GM18951 (cell line): ENCODE results near the gene FGF19.

Experiments used
- POLR2A ChIP-seq: IDR thresholded peaks from 4 replicates; pipeline ENCODE4 v1.6.1; 2011; ENCODE audit warnings: mild to moderate bottlenecking; ENCODE audit not compliant: insufficient read length, insufficient read depth; ENCODE audit errors: extremely low read depth
- in situ Hi-C: fragments of 300-500 bp; cut with MboI; formaldehyde crosslinking; loops from one replicate; pipeline ENCODE4 v1.12.0; 2022; ENCODE audit warnings: low sequenced_read_pairs, mixed read lengths, inconsistent platforms; ENCODE audit not compliant: unreplicated experiment

The FGF19 gene

DNA sequence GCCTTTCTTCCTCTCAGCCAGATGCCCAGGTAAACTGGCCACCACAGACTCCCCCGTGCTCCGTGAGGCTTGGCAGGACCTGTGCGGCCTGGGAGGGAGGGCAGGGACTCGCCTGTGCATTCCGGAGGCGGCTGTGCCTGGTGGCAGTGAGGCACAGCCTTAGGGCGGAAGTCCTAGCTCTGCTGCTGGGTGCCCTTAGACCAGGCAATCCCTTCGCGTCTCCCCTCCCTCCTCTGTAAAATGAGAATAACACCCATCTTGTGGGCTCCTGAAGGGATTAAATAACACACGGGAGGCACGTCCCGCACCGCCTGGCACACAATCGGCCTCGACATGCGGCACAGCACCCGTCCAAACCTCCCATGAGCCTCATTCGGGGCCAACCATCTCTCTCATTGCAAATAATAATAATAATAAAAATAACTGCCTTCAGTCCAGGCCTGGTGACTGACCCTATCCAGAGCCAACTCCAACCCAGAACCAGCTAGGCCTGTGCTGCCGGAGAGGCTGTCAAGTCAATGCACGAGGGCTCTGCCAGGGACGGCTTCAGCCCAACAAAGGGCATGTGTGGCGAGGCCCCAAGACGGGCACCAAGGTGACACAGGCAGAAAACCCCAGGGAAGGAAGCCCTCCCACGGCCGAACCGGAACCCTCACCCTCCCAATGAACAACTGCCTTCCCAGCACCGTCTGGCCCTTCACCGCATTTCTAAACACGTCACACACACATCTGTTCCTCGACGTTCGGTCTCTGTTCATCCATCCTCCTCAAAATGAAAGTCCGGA is 36.9 kb downstream of the FGF19 start:
- no peak for TF ChIP-seq POLR2A
- in situ Hi-C loops, result no loop called here

DNA sequence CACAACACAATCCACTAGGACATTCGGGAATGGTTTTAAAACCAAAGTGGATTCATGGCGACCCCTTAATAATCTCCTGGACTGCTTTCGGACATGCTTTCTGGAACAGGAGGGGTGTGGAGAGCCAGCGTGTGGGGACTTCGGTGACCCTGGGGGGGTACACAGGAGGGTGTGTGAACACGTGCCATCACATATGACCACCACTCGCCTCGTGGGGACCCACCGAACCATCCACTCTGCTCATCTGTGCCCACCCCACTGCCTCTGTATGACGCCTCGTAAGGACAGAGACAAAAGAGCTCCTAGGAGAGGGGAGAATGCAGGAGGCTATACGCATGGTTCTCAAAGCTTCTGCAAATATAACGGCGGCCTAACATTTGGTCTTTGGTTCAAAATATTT is 37.6 kb downstream of the FGF19 start:
- in situ Hi-C loops, result no loop called here

DNA sequence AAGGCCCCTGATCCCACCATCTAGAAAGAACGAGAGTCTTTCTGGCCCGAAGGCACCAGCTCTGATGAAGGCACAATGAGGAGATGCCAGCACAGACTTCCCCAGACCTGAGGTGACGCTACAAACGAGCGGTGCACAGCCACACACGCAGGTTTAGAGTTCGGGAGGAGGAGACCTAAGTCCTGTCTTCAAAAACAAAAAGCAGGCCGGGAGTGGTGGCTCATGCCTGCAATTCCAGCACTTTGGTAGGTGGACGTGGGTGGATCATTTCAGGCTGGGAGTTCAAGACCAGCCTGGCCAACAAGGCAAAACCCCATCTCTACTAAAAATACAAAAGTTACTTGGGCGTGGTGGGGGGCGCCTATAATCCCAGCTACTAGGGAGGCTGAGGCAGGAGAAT is 38.2 kb downstream of the FGF19 start:
- in situ Hi-C loops, result no loop called here
- no peak for TF ChIP-seq POLR2A

More for the DNA sequence above, 37.6 kb downstream of the FGF19 start:
- no peak for TF ChIP-seq POLR2A

DNA sequence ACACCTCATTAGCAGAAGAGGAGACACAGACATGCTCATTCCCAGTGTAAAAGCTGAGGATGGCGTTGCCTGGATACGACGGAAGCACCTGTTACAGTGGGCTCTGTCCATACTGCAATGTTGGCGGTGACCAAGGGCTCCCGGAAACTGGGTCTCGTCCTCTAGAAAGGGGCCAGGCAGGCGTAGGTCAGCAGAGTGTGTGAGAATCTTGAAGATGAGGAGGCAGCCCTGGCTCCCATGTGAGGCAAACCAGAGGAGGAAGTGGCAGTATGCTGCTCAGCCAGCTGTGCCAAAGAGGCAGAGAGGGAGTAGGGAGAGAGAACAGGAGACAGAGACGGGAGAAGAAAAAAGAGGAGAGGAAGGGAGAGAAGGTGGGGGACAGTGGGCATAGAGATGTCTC is 38.9 kb downstream of the FGF19 start:
- no peak for TF ChIP-seq POLR2A
- in situ Hi-C loops, result no loop called here

DNA sequence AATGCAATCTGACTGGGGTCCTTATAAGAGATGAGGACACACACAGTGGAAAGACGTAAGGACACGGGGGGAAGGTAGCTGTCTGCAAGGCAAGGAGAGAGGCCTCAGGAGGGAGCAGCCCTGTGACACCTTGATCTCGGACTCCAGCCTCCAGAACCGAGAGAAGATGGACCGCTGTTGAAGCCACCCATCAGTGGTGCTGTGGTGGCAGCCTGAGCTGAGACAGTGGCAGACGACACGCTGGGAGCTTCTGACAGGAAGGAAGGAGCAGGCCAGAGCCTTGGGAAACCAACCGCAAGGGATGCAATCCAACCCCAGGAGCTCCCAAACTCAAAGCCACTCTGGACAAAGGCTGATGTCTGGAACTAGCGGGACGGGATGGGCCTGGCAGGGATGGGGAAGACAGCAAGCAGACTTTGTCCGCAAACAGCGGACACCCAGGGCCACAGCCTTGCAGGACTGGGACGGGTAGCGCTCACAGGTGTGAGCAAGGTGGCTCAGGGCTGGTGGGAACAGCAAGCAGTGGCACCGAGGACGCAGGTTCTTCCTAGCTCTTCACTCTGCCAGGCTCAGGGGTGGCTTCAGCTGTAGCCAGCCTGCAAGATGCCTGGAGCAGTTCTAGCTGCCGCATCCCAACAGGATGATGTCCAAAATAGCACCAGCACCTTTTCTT is 39.6 kb downstream of the FGF19 start:
- no peak for TF ChIP-seq POLR2A

DNA sequence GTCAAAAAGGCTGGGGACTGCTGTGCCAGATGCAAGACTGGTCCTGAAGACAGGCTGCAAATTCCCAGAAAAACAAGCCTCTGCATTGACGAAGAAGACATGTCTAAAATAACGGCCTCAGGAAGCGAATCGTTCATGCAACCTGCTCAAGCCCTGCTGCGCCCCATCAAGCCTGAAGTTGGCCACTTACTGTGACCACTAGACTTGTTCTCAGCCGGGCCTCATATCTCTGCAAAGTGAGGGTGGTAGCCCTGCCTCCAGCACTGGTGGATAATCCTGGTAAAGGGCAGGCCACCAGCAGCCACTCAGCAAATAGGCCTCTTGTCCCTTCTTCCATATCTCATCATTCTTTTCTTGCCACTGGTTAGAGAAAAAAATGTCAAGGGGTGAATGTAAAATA is 40.5 kb downstream of the FGF19 start:
- TF ChIP-seq POLR2A, result no peak
- in situ Hi-C loops, result no loop called here

More for the DNA sequence above, 39.6 kb downstream of the FGF19 start:
- in situ Hi-C loops, result no loop called here

DNA sequence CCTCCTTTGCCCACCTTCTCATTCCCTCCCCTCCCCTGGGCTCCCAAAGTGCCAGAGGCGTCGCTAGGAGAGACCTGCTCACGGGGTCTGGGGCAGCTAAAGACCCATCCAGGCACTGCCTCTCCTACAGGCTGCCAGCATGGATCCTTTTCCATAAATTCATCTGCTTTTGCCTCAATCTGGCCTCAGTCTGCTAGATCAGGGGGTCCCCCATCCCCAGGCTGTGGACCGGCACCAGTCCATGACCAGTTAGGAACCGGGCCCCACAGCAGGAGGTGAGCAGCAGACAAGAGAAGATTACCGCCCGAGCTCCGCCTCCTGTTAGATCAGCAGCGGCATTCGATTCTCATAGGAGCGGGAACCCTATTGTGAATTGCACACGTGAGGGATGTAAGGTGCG is 41.0 kb downstream of the FGF19 start:
- no peak for TF ChIP-seq POLR2A
- in situ Hi-C loops, result no loop called here

DNA sequence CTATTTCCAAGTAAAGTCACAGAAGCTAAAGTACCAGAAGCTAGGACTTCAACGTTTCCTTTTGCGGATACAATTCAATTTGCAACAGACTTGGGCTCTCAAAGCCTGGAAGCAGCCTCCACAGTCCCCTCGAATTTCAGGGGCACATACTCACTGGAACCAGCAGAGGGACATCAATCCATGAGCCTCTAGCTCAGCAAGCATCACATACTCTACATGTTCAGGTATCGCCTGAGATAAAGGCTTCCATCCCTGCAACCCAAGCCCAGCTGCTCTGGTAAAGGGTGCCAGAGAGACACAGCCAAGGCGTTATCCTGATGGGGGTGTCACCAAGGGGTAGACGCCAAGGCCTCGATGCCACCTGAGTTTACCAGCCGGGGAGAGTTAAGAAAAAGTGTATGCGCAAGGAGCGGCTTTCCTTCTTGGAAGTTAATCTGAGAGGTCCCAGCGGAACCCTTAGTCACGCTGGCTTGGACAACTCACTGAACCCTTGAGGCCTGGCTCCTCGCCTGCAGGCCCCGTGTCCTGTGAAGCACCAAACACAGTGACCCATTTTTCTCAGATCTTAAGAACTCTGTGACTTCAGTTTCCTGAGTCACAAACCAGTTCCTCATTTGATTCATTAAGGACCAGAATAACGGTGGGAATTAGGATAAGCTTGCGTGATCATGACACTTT is 41.7 kb downstream of the FGF19 start:
- in situ Hi-C loops, result no loop called here

DNA sequence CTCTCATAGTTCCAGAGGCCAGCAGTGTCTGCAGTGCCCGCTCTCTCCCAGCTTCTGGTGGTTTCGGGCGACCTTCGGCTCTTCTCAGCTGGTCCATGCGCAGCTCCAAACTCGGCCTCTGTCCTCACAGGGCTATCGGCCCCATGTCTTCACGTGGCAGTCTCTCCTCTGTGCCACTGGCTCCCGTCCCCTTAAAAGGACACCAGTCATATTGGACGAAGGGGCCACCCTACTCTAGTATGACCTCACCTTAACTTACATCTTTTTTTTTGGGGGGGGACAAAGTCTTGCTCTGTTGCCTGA is 42.5 kb downstream of the FGF19 start:
- TF ChIP-seq POLR2A, result no peak

More for the DNA sequence above, 41.7 kb downstream of the FGF19 start:
- TF ChIP-seq POLR2A, result no peak

DNA sequence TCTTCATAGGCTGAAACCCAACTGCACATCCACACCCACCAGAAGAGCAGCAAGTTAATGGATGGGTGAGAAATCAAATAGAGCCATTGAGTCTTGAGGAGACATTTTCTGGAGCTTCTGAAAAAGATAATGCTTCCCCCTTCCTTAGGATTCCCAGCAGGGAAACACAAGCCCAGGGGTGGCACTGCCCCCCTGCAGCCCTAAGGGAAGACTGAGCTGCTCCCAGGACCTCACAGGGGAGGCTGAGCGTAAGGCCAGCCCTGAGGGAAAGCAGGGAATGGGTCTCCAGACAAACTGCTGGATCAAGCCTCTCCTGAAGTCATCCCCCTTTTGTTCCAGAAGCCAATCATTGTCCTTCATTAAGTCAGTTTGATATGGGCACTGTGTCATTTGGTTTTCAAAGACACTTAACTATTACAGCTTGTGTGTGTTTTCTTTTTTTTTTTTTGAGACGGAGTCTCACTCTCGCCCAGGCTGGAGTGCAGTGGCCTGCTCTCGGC is 43.8 kb downstream of the FGF19 start:
- in situ Hi-C loops, result no loop called here
- TF ChIP-seq POLR2A, result no peak

More for the DNA sequence above, 42.5 kb downstream of the FGF19 start:
- in situ Hi-C loops, result no loop called here

DNA sequence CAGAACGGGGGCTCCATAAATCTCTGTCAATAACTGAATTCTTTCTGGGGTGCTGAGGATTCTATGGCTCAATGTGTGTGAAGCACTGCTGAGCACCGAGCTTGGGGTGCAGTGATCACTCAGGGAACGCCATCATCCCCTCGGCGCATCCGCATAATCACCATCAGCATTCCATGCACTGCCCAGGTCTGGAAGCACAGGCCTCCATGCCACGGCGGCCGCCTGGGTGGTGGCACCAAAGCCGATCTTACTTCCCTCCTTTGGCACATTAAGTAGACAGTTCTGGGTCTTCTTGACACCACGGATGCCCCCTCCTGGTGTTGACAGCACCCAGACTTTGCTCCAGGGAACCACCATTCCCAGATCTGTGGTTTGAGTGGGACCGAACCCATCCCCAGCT is 44.2 kb downstream of the FGF19 start:
- in situ Hi-C loops, result no loop called here
- TF ChIP-seq POLR2A, result no peak

DNA sequence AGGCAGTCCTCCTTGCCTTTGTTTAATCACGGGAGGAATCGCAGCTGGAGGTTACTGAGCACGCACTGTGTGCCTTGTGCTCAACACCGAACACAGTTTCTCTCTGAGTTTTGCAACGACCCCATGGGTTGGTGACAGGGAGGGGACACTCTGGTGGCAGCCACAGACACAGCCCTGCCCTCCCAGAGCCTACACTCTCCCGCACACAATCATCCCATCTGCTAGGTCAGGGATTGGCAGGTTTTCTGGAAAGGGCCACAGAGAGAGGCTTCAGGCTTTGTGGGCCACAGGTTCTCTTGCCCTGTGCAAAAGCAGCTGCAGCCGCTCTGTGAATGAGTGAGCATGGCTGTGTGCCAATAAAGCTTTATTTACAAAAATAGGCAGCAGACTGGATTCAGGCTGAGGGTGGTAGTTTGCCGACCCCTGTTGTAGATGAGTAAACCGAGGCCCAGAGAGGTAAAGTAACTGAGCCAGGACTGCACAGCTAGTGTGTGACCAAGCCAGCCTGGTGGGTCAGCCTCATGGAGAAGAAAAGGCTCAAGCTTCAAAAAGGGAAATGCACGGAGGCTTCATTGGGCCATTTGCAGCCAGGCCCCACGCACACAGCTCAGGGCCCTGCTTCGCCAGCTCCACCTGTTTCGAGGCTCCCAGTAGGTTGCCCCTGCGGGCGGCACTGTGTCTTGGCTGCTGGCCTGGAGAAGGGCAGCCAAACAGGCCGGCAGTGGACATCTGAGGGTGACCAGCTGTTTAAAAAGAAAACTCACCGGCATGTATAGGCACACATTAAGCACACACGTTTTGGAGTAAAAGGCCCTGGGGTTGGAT is 45.0 kb downstream of the FGF19 start:
- in situ Hi-C loops, result no loop called here

DNA sequence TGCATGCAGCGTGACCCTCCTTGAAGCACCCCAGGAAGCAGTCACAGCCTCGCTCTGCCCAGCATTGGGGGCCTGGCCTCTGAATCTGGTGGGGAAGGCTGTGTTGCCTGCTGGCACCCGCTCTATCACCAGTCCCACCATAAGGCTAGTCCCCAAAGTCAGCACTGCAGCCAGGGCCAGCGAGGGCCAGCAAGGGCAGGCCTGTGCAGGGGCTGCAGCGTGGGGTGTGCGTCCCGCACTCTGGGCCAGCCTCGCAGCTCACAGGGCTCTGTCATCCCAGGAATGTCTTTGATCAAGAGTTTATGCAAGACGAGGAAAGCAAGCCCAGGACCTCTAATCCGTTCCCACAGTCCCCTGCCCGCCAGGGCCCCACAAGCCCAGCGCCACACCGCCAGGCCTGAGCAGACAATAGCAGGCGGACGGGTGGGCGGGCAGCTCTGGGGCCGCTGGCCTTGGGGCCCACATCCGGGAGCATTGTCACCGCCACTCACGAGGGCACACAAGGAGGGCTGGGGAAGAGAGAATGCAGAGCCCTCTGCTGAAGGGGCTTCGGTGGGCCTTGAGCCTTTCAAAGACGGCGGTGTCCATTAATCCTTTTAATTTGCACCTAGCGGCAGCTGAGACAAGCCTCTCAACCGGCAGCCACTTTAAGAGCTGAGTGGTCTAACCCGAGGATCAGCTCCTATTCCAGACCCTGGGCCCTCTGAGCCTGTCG is 45.8 kb downstream of the FGF19 start:
- in situ Hi-C loops, result no loop called here
- no peak for TF ChIP-seq POLR2A

More for the DNA sequence above, 45.0 kb downstream of the FGF19 start:
- TF ChIP-seq POLR2A, result no peak

DNA sequence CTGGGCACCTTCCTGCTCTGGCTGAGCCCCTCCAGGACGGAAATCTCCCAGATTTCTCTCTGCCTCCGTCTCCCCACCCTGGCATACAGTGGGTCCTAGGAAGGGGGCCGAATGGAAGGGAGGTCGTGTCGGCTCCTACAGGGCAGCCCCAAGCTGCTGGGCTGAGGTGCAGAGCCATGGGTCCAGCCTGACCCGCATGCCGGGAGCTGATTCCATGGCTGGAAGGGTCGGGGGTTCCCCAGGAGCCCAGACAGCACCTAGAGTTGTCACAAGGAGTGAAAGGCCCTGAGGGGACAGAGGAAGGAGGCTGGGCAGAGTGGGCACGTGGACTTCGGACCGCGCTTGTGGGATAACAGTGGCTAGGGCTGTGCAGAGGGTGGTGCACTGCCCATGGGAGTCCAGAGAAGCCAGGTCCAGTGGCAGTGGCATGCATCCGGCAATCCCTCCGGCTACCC is 46.3 kb downstream of the FGF19 start:
- in situ Hi-C loops, result no loop called here
- TF ChIP-seq POLR2A, result no peak
